HG03575 (cell line): ENCODE data around the gene ACTL6A.
A peak's percentile ranks its signal among the peaks of the same experiment; 100 is the strongest.
"Not testable (repeated sequence)": the region's sequence is repeated elsewhere in the genome, so short reads cannot be mapped to it uniquely, and the experiment has no call there.

ENCODE experiments used
- ATAC-seq: cut with Tn5 transposase; IDR thresholded peaks from one replicate; pipeline ENCODE4 v1.9.1; 2021; ENCODE audit not compliant: unreplicated experiment, insufficient number of reproducible peaks, low FRiP score; ENCODE audit errors: extremely low read depth

The ACTL6A gene

DNA sequence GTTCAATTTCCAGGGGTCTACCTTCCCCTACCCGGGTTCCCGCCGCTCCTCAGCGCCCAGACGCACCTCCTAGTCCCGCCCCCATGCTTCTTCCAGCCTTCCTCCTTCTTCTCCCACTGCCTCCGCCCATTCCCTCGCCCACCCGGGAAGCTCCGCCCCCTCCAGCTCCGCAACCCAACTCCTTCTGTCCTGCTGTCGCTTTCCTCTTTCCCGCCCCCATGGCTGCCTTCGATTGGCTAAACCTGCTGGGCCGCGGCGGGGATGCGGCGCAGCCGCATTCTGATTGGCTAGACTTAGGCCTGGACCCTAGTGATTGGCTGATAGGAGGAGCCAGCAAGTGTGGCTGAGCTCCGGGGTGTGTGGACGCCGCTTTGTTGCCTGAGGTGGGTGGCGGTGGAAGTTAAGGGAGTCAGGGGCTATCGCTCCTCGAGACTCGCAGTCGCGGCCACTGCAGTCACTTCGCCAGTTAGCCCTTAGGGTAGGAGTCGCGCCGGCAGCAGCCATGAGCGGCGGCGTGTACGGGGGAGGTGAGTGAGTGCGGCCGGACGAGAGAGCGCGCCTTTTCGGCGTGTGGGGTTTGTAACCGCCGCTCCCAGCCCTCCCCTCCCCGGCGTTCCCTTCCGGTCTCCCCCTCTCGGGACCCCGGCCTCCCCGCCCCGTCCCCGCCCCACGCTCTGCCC, at the start of gene ACTL6A:
TSS of gene ACTL6A (plus strand) at position 336 of the 680 bp plus-strand sequence. CDS start at position 503, 167 bp downstream.
- peak; percentile 89 for ATAC-seq

DNA sequence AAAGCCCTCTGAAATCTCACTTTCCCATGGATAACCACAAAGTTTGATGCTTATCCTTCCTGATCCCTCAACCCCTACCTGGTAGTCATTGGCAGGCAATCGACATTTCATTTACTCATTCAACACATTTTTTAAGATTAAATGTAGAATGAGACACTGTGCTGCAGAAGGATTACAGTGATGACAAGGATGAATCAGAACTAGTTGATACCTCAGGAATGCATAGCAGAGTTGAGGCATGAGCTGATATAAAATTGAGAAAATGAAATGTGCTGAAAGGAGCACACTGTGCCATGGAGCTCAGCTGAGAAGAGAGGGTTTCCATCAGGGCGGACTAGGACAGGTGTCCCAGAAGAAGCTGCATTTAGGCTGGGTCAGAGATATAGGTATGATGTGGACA, 48.9 kb upstream of the ACTL6A start:
- ATAC-seq, result no peak

DNA sequence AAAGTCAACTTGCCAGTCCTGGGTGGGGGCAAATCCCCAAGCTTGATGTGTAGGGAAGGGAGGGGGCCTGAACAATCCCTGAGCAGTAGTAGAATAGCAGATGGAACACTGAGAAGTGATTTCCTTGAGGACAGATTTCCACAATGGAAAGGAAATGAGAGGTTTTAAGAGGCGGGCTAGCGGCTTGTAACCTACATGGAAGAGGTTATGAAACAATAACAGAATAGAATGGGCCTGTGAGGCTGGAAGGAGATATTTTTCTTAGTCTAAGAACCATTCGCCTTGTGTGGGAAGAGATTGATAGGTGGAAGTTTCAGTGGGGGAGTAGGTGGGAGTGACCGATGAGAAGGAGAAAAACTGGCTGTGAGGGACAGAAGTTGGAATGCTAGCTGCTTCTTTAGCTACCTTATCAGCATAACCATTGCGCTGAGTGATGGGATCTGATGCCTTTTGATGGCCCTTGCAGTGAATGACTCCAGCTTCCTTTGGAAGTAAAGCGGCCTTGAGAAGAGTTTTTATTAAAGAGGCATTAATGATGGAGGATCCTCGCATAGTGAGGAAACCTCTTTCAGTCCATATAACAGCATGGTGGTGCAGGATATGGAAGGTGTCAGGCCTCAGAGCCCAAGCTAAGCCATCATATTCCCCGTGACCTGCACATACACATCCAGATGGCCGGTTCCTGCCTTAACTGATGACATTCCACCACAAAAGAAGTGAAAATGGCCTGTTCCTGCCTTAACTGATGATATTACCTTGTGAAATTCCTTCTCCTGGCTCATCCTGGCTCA, 46.1 kb upstream of the ACTL6A start:
- ATAC-seq, result not testable (repeated sequence)

DNA sequence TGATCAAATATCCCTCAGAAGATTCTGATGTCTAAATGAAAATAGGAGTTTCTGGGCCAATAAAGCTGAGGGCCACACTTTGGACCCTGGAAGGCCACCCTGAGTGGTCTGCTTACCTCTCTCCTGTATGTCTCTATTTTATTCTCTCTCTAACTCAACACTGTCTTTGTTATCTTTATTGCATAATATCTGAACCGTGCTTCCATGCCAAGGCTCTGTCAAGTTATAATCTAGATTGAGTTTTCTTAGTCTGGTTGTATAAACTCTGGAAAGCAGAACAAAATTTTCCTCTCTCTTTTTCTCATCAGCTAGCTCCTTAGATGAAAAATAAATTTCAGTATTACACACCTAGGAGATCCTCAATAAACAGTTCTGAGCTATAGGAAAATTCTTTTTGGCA, 36.2 kb upstream of the ACTL6A start:
- ATAC-seq, result no peak

DNA sequence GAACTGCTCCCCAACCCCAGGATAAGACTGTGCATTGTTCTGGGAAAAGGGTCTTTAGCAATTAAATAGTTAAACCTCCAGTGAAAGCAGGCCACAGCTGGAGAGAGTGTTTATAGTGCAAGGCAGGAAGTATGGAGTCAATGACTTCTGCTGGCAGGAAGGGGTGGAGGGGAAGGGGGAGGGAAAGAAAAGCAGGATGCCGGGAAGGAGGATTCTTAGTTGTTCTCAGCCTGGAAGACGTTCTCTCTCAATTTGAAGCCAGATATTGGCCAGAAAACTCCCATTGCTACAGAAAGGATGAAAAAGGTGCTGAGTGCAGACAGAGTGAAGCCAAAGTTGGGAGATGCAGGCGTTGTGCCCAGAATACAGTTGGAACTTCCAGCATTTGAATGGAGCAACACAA, 35.7 kb upstream of the ACTL6A start:
- ATAC-seq, result no peak

DNA sequence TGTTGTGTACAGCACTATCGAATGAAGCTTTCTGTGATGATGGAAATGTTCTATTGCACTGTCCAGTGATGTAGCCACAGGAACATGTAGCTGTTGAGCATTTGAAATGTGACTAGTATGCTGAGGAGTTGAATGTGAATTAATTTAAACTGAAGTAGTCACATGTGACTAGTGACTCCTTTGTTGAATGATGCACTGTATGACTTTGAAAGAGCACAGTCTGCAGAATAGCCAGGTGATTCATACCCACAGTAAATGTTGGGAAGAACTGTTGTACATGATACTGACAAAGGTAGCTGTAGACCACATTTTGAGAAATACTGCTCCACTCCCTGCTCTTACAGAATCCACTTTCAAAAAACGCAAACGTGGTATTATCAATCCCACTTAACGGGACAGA, 34.0 kb upstream of the ACTL6A start:
- ATAC-seq, result no peak

DNA sequence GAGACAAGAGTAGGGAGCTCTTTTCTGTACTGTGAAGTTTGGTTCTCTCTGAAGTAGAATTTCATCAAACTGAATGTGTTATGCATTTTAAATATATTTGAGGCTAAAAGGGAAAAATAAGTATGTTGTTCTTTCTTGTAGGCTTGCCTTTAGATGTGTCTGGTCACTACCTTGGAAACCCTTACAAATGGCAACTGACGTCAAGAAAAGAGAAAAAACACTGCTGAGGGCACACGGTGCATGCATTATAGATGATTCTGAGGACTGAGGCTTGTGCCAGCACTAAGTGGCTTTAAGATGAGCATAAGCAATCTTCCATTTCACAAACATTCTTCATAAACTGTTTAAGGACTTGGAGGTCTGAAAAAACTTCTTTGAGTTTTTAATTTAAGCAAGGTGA, 31.1 kb upstream of the ACTL6A start:
- no peak for ATAC-seq

DNA sequence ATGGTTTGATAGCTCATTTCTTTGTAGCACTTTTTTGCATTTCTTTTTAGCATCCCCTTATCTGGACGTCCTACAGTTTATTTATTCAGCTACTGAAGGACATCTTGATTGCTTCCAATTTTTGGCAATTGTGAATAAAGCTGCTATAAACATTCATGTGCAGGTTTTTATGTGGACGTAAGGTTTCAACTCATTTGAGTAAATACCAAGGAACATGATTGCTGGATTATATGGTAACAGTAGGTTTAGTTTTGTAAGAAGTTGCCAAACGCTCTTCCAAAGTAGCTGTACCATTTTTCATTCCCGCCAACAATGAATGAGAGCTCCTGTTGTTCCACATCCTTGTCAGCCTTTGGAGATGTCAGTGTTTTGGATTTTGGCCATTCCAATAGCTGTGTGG, 29.5 kb upstream of the ACTL6A start:
- no peak for ATAC-seq

DNA sequence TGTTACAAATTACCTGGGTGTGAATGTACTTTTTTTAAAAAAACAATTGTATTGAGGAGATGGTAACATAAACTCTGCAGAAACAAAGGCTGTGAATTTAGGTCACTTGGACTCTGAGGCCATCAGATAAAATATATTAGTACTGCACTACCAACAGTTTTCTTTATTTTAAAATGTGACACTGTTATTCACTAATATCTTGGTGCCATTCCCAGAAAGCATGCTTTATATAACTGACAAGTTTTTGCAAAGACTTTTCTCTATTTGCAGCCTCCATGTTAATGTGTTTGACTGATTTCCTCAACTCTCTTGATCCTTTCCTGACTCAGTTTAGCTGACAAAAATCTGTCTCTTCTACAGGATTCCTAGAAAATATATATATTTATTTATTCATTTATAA, 26.5 kb upstream of the ACTL6A start:
- ATAC-seq, result no peak

DNA sequence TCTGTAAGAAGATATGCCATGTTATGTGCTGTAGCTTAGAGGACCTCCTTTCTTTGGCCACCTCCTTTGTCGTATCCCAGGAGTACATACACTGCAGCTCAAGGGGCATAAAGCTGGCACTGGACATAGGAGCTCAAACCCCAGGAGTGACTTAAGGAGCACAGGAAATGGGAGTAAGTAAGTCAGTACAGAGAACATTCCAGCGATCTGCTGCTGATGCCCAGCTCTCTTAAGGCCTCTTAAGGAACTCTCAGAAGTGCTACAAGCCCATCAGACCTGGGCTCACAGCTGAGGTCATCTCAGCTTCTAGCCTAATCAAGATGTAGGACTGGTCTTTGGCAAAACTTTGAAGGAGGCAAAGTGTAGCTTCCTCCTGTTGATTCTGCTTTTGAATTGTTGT, 21.6 kb upstream of the ACTL6A start:
- no peak for ATAC-seq

DNA sequence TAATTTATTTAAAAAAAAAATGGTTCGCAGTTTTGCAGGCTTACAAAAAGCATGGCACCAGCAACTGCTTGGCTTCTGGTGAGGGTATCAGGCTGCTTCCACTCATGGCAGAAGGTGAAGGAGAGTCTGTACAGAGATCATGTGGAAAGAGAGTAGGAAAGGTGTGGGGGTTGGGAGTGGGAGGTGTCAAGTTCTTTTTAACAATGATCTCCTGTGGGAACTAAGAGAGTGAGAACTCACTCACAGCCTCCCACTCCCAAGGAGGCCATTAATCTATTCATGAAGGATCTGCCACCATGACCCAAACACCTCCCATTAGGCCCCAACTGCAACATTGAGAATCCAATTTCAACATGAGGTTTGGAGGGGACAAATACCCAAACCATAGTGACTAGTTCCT, 21.1 kb upstream of the ACTL6A start:
- ATAC-seq, result no peak

DNA sequence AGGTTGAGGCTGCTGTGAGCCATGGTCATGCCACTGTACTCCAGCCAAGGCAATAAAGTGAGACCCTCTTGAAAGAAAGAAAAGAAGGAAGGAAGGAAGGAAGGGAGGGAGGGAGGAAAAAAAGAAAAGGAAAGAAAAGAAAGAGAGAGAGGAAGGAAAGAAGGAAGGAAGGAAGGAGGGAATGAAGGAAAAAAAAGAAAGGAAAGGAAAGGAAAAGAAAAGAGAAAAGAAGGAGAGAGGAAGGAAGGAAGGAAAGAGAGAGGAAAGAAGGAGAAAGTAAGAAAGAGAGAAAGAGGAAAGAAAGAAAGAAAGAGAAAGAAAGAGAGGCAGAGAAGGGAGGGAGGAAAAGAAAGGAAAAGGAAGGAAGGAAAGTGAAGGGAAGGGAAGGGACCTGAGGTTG, 20.4 kb upstream of the ACTL6A start:
- ATAC-seq, result no peak

DNA sequence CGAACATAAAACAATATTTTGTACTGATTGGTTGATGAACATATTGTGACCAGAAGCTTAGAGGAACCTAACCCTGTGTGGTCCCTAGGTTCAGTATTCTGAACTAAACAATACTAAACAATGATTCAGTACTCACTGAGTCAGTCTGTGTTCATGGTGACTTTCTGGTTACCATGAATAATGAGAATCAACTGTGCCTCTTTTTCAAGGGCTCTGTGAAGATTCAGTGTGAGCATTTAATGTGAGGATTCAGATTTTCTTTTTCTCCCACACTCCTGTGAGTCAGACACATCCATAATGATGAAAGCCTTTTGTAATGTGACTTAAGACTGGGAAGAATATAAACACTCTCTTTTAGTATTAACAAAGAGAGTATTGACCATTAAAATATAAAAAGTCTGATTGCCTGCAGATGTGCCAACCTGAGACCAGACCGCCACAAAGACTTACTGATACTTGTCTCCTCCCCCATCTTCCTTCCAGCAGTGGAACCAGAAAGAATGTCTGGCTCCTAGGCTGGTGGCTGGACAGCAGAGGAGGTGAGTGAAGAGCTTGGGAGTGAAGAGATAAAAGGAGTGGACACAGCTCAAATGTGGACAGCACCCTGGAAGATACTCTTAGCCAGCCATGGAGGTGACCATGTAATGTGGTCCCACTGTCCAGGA, 17.6 kb upstream of the ACTL6A start:
- no peak for ATAC-seq

DNA sequence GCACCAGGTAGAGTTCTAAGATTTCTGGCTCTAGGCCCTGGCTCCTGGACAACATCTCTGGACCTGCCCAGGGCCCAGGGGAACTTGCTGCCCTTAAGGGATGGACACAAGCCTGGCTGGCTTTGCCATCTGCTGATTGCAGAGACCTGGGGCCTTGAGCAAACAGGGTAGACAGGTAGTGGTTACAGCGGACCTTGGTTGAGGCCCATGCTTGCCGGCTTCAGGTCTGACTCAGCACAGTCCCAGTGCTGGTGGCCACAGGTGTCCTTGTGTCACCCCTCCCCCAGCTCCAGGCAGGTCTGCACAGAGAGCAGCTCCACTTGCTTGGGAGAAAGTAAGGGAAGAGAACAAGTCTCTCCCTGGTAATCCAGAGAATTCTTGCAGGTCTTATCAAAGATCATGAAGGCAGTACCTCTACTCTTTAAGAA, 15.9 kb upstream of the ACTL6A start:
- no peak for ATAC-seq

DNA sequence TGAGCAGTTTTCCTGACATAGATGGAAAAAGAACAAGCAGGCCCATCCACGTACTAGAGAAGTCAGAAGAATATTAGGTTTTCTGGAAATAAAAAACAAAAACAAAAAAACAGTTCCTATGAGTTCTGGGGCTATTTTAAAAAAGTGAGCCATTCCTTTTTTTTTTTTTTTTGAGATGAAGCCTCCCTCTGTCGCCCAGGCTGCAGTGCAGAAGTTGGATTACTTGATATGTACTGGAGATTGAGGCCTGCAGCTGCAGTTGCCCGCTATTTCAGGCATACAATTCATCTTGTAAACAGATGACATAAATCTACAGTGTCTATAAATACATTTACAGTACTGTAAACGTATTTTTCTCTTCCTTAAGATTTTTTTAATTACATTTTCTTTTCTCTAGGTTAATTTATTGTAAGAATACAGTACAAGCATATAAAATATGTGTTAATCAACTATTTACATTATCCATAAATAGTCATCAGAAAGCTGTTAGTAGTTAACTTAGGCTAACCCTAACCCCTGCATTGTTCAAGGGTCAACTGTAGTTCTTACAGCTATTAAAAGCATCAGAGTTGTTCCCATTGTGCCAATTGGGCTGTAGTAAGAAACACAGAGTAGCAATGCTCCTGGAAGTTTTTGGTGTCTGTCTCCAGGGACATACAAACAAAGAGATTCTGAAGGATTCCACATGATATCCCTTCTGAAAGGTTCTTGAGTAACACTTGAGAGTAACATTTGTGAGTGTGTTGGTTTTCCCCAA, 11.2 kb upstream of the ACTL6A start:
- ATAC-seq, result no peak

DNA sequence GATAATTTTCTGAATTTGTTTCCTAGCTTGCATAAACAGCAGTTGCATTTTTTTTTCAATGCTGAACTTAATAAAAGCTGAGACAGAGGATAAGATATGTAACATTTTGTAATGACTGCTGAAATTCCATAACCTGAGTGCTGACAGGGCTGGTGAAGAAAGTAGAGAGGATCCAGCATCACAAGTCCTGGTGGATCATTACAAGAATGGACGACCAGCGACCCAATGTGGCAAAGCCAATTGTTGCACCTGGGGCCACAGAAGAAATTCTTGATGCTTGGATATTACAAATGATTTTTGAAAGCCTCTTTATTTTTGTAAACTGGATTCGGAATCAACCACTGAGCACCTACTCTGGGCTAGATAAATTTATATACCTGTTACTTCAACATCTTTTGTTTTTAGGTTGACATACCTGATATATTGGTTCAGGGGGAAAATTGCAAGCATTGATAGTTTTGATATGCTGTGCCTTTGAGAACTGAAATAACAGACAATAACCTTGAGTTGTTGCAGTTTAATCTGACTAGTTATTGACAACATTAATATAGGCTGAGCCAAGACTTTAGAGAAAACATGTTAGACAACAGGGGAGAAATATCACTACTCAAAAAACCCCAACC, 3.9 kb upstream of the ACTL6A start:
- no peak for ATAC-seq

DNA sequence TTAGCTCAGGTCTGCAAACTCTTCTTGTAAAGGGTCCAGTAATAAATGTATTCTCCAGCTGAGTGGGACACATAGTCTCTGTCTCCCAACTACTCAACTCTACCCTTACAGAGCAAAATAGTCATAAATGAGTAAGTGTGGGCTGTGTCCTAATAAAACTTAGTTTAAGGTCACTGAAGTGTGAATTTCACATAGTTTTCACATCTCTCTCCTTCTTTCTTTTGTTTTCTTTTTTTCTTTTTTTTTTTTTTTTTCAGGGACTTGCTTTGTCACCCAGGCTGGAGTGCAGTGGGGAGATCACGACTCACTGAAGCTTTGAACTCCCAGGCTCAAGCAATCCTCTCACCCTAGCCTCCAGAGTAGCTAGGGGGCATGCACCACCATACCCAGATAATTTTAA, 1.9 kb upstream of the ACTL6A start:
- ATAC-seq, result no peak

DNA sequence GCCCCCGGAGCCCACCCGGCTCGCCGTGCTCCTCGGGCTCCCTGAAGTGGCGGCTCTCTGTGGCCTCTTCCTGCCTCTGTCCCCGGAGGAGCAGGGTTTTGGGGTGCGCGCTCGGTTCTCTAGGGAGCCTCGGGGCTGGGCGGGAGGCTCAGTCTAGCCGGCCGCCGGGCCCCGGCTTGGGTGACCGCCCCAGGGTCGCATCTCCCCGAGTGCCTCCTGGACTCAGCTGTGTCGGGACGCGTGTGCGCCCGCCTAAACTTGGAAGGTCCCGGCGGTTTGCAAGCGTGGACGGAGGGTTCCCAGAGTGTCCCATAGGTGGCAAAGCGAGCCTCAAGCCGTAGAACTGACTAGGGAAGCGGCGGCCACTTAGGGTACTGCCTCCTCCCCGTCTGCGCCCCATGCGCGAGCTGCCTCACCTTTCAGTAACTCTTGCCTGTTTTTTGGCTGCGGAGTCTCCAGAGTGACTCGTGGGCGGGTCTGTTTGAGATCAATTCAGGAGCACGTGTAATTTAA, 601 bp downstream of the ACTL6A start:
- peak; percentile 22 for ATAC-seq

DNA sequence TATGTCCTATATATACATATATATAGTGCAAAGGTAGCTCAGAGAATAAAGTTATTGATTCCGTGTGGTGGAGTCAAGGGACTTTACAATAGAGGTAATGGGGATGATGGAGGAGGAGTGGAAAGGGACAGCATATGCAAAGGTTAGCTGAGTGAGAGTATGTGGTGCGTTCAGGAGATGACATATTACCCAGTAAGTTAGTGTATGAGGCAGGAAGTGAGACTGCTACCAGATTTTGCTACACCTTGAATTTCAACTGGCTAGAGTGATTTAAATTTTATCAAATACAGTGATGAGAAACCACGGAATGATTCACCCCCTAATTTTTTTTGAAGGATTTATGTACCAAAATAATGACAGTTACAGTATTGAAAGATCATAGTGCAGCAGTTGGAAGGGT, 2.8 kb downstream of the ACTL6A start:
- no peak for ATAC-seq
